ENCODE data around the gene SLC44A4.
A peak's percentile ranks its signal among the peaks of the same experiment; 100 is the strongest.
"Not testable (repeated sequence)": the region's sequence is repeated elsewhere in the genome, so short reads cannot be mapped to it uniquely, and the experiment has no call there.

The SLC44A4 gene

DNA sequence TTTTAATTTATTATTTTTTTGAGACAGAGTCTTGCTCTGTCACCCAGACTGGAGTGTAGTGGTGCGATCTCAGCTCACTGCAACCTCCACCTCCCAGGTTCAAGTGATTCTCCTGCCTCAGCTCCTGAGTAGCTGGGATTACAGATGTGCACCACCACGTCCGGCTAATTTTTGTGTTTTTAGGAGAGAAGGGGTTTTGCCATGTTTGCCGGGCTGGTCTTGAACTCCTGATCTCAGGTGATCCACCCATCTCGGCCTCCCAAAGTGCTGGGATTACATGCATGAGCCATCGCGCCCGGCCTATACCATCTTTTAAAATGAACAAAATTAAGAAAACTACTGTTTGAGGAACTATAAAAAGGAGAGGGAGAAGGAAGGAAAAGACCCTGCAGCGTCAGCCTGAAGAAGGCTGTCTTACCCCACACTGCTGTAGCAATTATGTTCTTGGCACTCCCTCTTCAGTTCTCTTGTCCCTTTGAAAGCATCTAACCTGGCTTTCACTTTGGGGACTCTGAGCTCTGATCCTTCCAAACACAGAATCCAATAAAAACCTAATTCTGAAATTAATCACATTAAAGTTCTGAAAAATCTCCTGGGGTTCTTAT is 55.1 kb downstream of the SLC44A4 start:
- WGBS: 97% methylated on average over 4 of the region's 9 CpGs
- H3K4me3 ChIP-seq (ENCODE audit: insufficient read depth in 1 of 2, low read depth in 1 of 2, low read length in 2 of 2); H3K27ac ChIP-seq (ENCODE audit: low read length, poor library complexity, severe bottlenecking); H3K27me3 ChIP-seq (ENCODE audit: control insufficient read depth in 1 of 2, insufficient read depth in 1 of 2, low read length in 2 of 2); H3K79me1 ChIP-seq (replicated peaks; ENCODE audit: low read length, poor library complexity, severe bottlenecking); H4K8ac ChIP-seq (ENCODE audit: low read length); H3K4ac ChIP-seq (ENCODE audit: low read depth in 1 of 2, low read length in 2 of 2); H2BK120ac ChIP-seq (ENCODE audit: low read depth, low read length); H3K23ac ChIP-seq (ENCODE audit: low read length in 2 of 2); H2BK5ac ChIP-seq (ENCODE audit: low read depth, low read length, poor library complexity, severe bottlenecking); H3K9me3 ChIP-seq (ENCODE audit: control insufficient read depth, low read length); H3K36me3 ChIP-seq (ENCODE audit: control insufficient read depth in 1 of 2, insufficient read depth in 2 of 2, low read depth in 1 of 2, low read length in 2 of 2); H2BK15ac ChIP-seq (ENCODE audit: low read depth, poor library complexity, severe bottlenecking); H2AFZ ChIP-seq (ENCODE audit: low read depth, low read length); DNase-seq; H3K4me2 ChIP-seq (ENCODE audit: low read length, poor library complexity, severe bottlenecking); H3K9ac ChIP-seq (ENCODE audit: low read length); H3K18ac ChIP-seq (ENCODE audit: low read depth in 1 of 2, low read length in 2 of 2); H2BK12ac ChIP-seq (ENCODE audit: low read length in 2 of 2); H4K91ac ChIP-seq (ENCODE audit: low read length); H3K14ac ChIP-seq (ENCODE audit: low read length in 2 of 2): not testable (repeated sequence)
- H2AK5ac ChIP-seq (ENCODE audit: low read length, severe bottlenecking): peak overlapping the region; percentile 53
- peaks cover 14% of the 10 kb centered on the region for H3K4me1 ChIP-seq (ENCODE audit: control insufficient read depth, insufficient read depth, low read depth, low read length)

DNA sequence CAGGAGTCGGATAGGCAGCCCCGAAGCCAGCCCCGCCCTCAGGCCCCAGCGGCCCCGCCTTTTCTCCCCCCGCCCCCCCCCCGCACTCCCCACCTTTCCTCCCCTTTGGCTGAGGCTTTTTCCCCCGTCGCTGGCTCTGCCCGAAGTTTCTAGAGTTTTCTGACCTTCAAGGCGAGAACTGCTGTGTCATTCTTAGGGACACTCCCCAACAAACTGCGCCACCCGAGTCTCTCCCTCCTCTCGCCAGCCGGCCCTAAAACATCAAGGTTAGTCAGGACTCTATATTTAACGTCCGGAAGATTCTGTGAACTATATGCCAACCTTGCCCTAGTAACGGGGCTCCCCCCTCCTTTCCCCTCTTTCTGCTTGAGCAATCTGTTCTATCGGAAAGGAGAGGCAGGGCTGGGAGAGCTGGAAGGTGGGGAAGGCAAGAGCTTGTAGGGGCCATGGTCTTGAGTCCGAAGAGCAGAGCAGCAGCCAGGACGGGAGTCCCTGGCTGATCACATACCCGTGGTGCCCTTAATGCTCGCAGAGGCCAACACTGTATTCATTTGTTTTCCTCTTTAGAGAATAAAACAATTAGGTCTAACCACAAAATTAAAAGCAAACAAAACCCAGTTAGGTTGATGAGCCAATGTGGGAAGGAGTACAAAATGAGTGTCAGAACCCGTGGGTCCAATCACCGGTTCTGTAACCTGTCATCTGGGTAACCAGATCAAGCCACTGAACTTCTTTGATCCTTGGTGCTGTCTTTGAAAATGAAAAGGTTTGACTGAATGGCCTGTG is 56.6 kb downstream of the SLC44A4 start:
- no peaks in the 10 kb centered on the region for H3K27me3 ChIP-seq (ENCODE audit: control insufficient read depth in 1 of 2, insufficient read depth in 1 of 2, low read length in 2 of 2)
- H3K4me1 ChIP-seq (ENCODE audit: control insufficient read depth, insufficient read depth, low read depth, low read length): peaks cover 19% of the 10 kb centered on the region
- peak overlapping the region in 1 of 2 experiments; percentile 68 for H3K14ac ChIP-seq (ENCODE audit: low read length in 2 of 2)
- H2BK5ac ChIP-seq (ENCODE audit: low read depth, low read length, poor library complexity, severe bottlenecking): no peak overlapping the region
- H4K91ac ChIP-seq (ENCODE audit: low read length): peak overlapping the region; percentile 70
- peak overlapping the region; percentile 76 for H3K4me2 ChIP-seq (ENCODE audit: low read length, poor library complexity, severe bottlenecking)
- peak overlapping the region; percentile 45 for H2AK5ac ChIP-seq (ENCODE audit: low read length, severe bottlenecking)
- H3K4me3 ChIP-seq (ENCODE audit: insufficient read depth in 1 of 2, low read depth in 1 of 2, low read length in 2 of 2): peak overlapping the region; percentile 58 to 84
- H2AFZ ChIP-seq (ENCODE audit: low read depth, low read length): no peak overlapping the region
- 2% methylated on average over 18 of the region's 25 CpGs for WGBS
- peak overlapping the region; percentile 87 to 92 for H3K18ac ChIP-seq (ENCODE audit: low read depth in 1 of 2, low read length in 2 of 2)
- no peaks in the 10 kb centered on the region for H3K36me3 ChIP-seq (ENCODE audit: control insufficient read depth in 1 of 2, insufficient read depth in 2 of 2, low read depth in 1 of 2, low read length in 2 of 2)
- peaks cover 6% of the 10 kb centered on the region for H3K79me1 ChIP-seq (replicated peaks; ENCODE audit: low read length, poor library complexity, severe bottlenecking)
- no peaks in the 10 kb centered on the region for H3K9me3 ChIP-seq (ENCODE audit: control insufficient read depth, low read length)
- peak overlapping the region; percentile 86 for H3K27ac ChIP-seq (ENCODE audit: low read length, poor library complexity, severe bottlenecking)
- DNase-seq: peak; percentile 89
- H3K4ac ChIP-seq (ENCODE audit: low read depth in 1 of 2, low read length in 2 of 2): peak overlapping the region; percentile 59 to 95
- H2BK15ac ChIP-seq (ENCODE audit: low read depth, poor library complexity, severe bottlenecking): peak overlapping the region; percentile 65
- H3K23ac ChIP-seq (ENCODE audit: low read length in 2 of 2): peak overlapping the region in 1 of 2 experiments; percentile 70
- peak overlapping the region; percentile 81 for H4K8ac ChIP-seq (ENCODE audit: low read length)
- H2BK12ac ChIP-seq (ENCODE audit: low read length in 2 of 2): peak overlapping the region in 1 of 2 experiments; percentile 55
- H2BK120ac ChIP-seq (ENCODE audit: low read depth, low read length): peak overlapping the region; percentile 64
- H3K9ac ChIP-seq (ENCODE audit: low read length): peak overlapping the region; percentile 97

DNA sequence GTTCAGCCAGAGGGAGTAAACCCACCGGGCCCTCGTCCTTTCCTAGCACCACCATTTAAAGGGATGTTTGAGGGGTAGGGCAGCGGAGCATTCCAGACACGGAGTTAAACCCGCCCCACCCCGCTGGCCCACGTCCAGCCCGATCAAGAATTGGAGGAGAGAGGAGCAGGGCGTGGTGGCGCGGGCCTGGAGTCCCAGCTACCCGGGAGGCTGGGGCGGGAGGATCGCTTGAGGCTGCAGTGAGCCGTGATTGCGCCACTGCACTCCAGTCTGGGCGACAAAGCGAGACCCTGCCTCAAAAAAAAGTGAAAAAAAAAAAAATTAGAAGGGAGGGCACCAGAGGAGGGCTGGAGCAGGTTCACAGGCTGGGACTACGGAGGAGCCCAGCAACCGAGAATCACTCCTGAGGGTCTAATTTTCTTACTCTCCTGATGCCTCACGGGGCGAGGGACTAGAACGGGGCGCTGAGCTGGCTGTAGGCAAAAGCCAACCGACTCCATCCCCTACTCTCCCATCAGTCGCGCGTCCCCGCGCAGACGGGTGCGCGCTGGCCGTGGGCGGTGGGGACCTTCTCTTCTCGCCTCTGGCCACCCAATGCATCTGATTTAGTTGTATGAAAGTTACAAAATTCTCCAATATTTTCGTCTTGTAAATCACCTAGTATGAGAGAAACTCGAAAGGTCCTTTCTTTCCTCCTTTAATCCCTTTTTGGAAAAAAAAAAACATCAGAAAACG is 57.3 kb downstream of the SLC44A4 start:
- DNase-seq: no peak

GRCh38 chr6:31820399-31820798 is 58.4 kb downstream of the SLC44A4 start:
- not testable (repeated sequence) for H3K79me1 ChIP-seq (replicated peaks; ENCODE audit: low read length, poor library complexity, severe bottlenecking); H3K27ac ChIP-seq (ENCODE audit: low read length, poor library complexity, severe bottlenecking); H2AFZ ChIP-seq (ENCODE audit: low read depth, low read length); H3K9me3 ChIP-seq (ENCODE audit: control insufficient read depth, low read length); H2BK12ac ChIP-seq (ENCODE audit: low read length in 2 of 2); H3K23ac ChIP-seq (ENCODE audit: low read length in 2 of 2); H3K4ac ChIP-seq (ENCODE audit: low read depth in 1 of 2, low read length in 2 of 2); H4K8ac ChIP-seq (ENCODE audit: low read length); H4K91ac ChIP-seq (ENCODE audit: low read length); H3K4me2 ChIP-seq (ENCODE audit: low read length, poor library complexity, severe bottlenecking); H3K4me3 ChIP-seq (ENCODE audit: insufficient read depth in 1 of 2, low read depth in 1 of 2, low read length in 2 of 2); H2BK120ac ChIP-seq (ENCODE audit: low read depth, low read length); H3K27me3 ChIP-seq (ENCODE audit: control insufficient read depth in 1 of 2, insufficient read depth in 1 of 2, low read length in 2 of 2); H3K14ac ChIP-seq (ENCODE audit: low read length in 2 of 2); H2BK15ac ChIP-seq (ENCODE audit: low read depth, poor library complexity, severe bottlenecking); H2BK5ac ChIP-seq (ENCODE audit: low read depth, low read length, poor library complexity, severe bottlenecking); H3K36me3 ChIP-seq (ENCODE audit: control insufficient read depth in 1 of 2, insufficient read depth in 2 of 2, low read depth in 1 of 2, low read length in 2 of 2); DNase-seq; H3K18ac ChIP-seq (ENCODE audit: low read depth in 1 of 2, low read length in 2 of 2)
- WGBS: 99% methylated on average over 5 of the region's 10 CpGs
- Histone ChIP-seq H2AK5ac (ENCODE audit: low read length, severe bottlenecking) (peak overlapping the region; percentile 66), H3K4me1 (ENCODE audit: control insufficient read depth, insufficient read depth, low read depth, low read length) (peaks cover 16% of the 10 kb centered on the region), H3K9ac (ENCODE audit: low read length) (peak overlapping the region; percentile 97)

More for the DNA sequence above, 57.3 kb downstream of the SLC44A4 start:
- peak overlapping the region; percentile 79 for H2BK120ac ChIP-seq (ENCODE audit: low read depth, low read length)
- H3K4me1 ChIP-seq (ENCODE audit: control insufficient read depth, insufficient read depth, low read depth, low read length): peaks cover 18% of the 10 kb centered on the region
- peak overlapping the region; percentile 62 to 84 for H3K4me3 ChIP-seq (ENCODE audit: insufficient read depth in 1 of 2, low read depth in 1 of 2, low read length in 2 of 2)
- H3K36me3 ChIP-seq (ENCODE audit: control insufficient read depth in 1 of 2, insufficient read depth in 2 of 2, low read depth in 1 of 2, low read length in 2 of 2): no peaks in the 10 kb centered on the region
- H3K4ac ChIP-seq (ENCODE audit: low read depth in 1 of 2, low read length in 2 of 2): peak overlapping the region; percentile 54 to 75
- peaks cover 6% of the 10 kb centered on the region for H3K79me1 ChIP-seq (replicated peaks; ENCODE audit: low read length, poor library complexity, severe bottlenecking)
- H3K9me3 ChIP-seq (ENCODE audit: control insufficient read depth, low read length): no peaks in the 10 kb centered on the region
- peak overlapping the region; percentile 98 for H2BK15ac ChIP-seq (ENCODE audit: low read depth, poor library complexity, severe bottlenecking)
- peak overlapping the region; percentile 60 for H3K4me2 ChIP-seq (ENCODE audit: low read length, poor library complexity, severe bottlenecking)
- H3K9ac ChIP-seq (ENCODE audit: low read length): peak overlapping the region; percentile 97
- peak overlapping the region; percentile 39 to 74 for H2BK12ac ChIP-seq (ENCODE audit: low read length in 2 of 2)
- peak overlapping the region; percentile 98 for H2AK5ac ChIP-seq (ENCODE audit: low read length, severe bottlenecking)
- no peaks in the 10 kb centered on the region for H3K27me3 ChIP-seq (ENCODE audit: control insufficient read depth in 1 of 2, insufficient read depth in 1 of 2, low read length in 2 of 2)
- WGBS: 23% methylated on average over 25 of the region's 39 CpGs
- H3K18ac ChIP-seq (ENCODE audit: low read depth in 1 of 2, low read length in 2 of 2): peak overlapping the region; percentile 5 to 90
- peak overlapping the region; percentile 99 for H4K8ac ChIP-seq (ENCODE audit: low read length)
- peak overlapping the region; percentile 83 for H4K91ac ChIP-seq (ENCODE audit: low read length)
- H3K23ac ChIP-seq (ENCODE audit: low read length in 2 of 2): peak overlapping the region in 1 of 2 experiments; percentile 70
- peak overlapping the region; percentile 43 for H2AFZ ChIP-seq (ENCODE audit: low read depth, low read length)
- peak overlapping the region; percentile 86 for H3K27ac ChIP-seq (ENCODE audit: low read length, poor library complexity, severe bottlenecking)
- H3K14ac ChIP-seq (ENCODE audit: low read length in 2 of 2): peak overlapping the region in 1 of 2 experiments; percentile 42
- H2BK5ac ChIP-seq (ENCODE audit: low read depth, low read length, poor library complexity, severe bottlenecking): no peak overlapping the region

Data from mesenchymal stem cell (in vitro differentiated cells and primary cell).